GM21737 (cell line): ENCODE results near the gene PLAC8.
"Not testable (repeated sequence)": the region's sequence is repeated elsewhere in the genome, so short reads cannot be mapped to it uniquely, and the experiment has no call there.

ENCODE experiments used
- ATAC-seq: cut with Tn5 transposase; IDR thresholded peaks from one replicate; pipeline ENCODE4 v1.9.1; 2021; ENCODE audit warnings: mild to moderate bottlenecking, moderate library complexity; ENCODE audit not compliant: unreplicated experiment

PLAC8 gene

GRCh38 chr4:83074086-83074704, 40.3 kb downstream of the PLAC8 start:
- peak; percentile 74 for ATAC-seq

- ATAC-seq: no peak
These were observed 43.4 kb downstream of the PLAC8 start for GRCh38 chr4:83071116-83071515.

GRCh38 chr4:83067058-83067639, 47.4 kb downstream of the PLAC8 start:
- no peak for ATAC-seq

- no peak for ATAC-seq
These were observed 49.3 kb downstream of the PLAC8 start for GRCh38 chr4:83065266-83065665.

- ATAC-seq: no peak
These were observed 51.8 kb downstream of the PLAC8 start for GRCh38 chr4:83062739-83063138.

GRCh38 chr4:83054928-83055327, 59.6 kb downstream of the PLAC8 start:
- ATAC-seq: no peak

- ATAC-seq: not testable (repeated sequence)
These were observed 65.7 kb downstream of the PLAC8 start for GRCh38 chr4:83048781-83049180.

GRCh38 chr4:83046693-83047473, 67.6 kb downstream of the PLAC8 start:
- no peak for ATAC-seq

- no peak for ATAC-seq
These were observed 70.6 kb downstream of the PLAC8 start for GRCh38 chr4:83043801-83044407.

- not testable (repeated sequence) for ATAC-seq
These were observed 71.4 kb downstream of the PLAC8 start for GRCh38 chr4:83043157-83043556.

- ATAC-seq: no peak
These were observed 74.3 kb downstream of the PLAC8 start for GRCh38 chr4:83040269-83040668.
